WTC11 (cell line): ENCODE measurements around the gene TIGD2. TPM values are rescaled to one million over a fixed set of nuclear protein-coding genes. Genes with fewer than 3 reads are reported as not detected.

Source experiments
- ATAC-seq: fragments of 200-7000 bp; cut with Tn5 transposase; 2 replicates; pipeline ENCODE4 v1.10.0; 2021; ENCODE audit warnings: mild to moderate bottlenecking, moderate library complexity
- CTCF ChIA-PET: fragments of 300-600 bp; sonication (Branson Sonifier 250); formaldehyde crosslinking; loops from one replicate; lab custom pipeline; 2021; ENCODE audit warnings: antibody characterized with exemption; lab: Charles Lee
- POLR2A ChIA-PET: fragments of 350-600 bp; sonication (Branson Sonifier 250); formaldehyde crosslinking; loops from one replicate; lab custom pipeline; 2021; ENCODE audit warnings: antibody characterized with exemption; lab: Charles Lee
- DNase-seq: peaks from one replicate; pipeline ENCODE4 v3.0.0; 2021; ENCODE audit warnings: low spot score
- H3K27ac Mint-ChIP-seq: 2 replicates; pipeline ENCODE4 v1.8.0; 2021; ENCODE audit warnings: mixed read lengths
- H3K27me3 Mint-ChIP-seq: 2 replicates; pipeline ENCODE4 v1.8.0; 2021; ENCODE audit warnings: low read depth, mild to moderate bottlenecking, moderate library complexity, mixed read lengths
- H3K36me3 Mint-ChIP-seq: 2 replicates; pipeline ENCODE4 v1.8.0; 2021; ENCODE audit warnings: mixed read lengths
- H3K4me1 Mint-ChIP-seq: 2 replicates; pipeline ENCODE4 v1.8.0; 2022; ENCODE audit warnings: mixed read lengths
- H3K4me3 Mint-ChIP-seq: 2 replicates; pipeline ENCODE4 v1.8.0; 2021; ENCODE audit warnings: mild to moderate bottlenecking, moderate library complexity, mixed read lengths
- H3K9me3 Mint-ChIP-seq: 2 replicates; pipeline ENCODE4 v1.8.0; 2021; ENCODE audit warnings: mixed read lengths
- ATF6 ChIP-seq: sonication (generic); formaldehyde crosslinking; IDR thresholded peaks from 2 replicates; pipeline ENCODE4 v1.8.1; 2023; ENCODE audit warnings: mild to moderate bottlenecking, missing genetic modification reagents
- GRHL2 ChIP-seq: fragments of 250-450 bp; sonication (Bioruptor Pico); IDR thresholded peaks from 2 replicates; pipeline ENCODE4 v1.8.0; 2022; ENCODE audit warnings: mild to moderate bottlenecking, moderate library complexity; ENCODE audit not compliant: insufficient replicate concordance, severe bottlenecking
- IRF2 ChIP-seq: sonication (generic); formaldehyde crosslinking; IDR thresholded peaks from 2 replicates; pipeline ENCODE4 v1.8.0; 2022; ENCODE audit warnings: low read depth, missing genetic modification reagents, borderline replicate concordance
- JAZF1 ChIP-seq: fragments of 250-450 bp; sonication (Bioruptor Pico); IDR thresholded peaks from 2 replicates; pipeline ENCODE4 v1.9.0; 2021; ENCODE audit warnings: moderate library complexity, mild to moderate bottlenecking, inconsistent platforms
- KAT7 ChIP-seq: sonication (generic); formaldehyde crosslinking; IDR thresholded peaks from 2 replicates; pipeline ENCODE4 v1.8.1; 2023; ENCODE audit warnings: missing genetic modification reagents, mild to moderate bottlenecking, borderline replicate concordance
- NFE2L1 ChIP-seq: sonication (generic); formaldehyde crosslinking; IDR thresholded peaks from 2 replicates; pipeline ENCODE4 v1.8.1; 2023; ENCODE audit warnings: missing genetic modification reagents
- NFYB ChIP-seq: sonication (generic); formaldehyde crosslinking; conservative IDR thresholded peaks from 2 replicates; pipeline ENCODE4 v1.8.0; 2022; ENCODE audit warnings: low read depth, missing genetic modification reagents
- RORB ChIP-seq: fragments of 250-450 bp; sonication (Bioruptor Pico); IDR thresholded peaks from 2 replicates; pipeline ENCODE4 v1.9.0; 2021; ENCODE audit warnings: mild to moderate bottlenecking
- SP1 ChIP-seq: sonication (generic); formaldehyde crosslinking; conservative IDR thresholded peaks from 2 replicates; pipeline ENCODE4 v1.8.1; 2022; ENCODE audit warnings: missing genetic modification reagents
- TCF7 ChIP-seq: sonication (generic); formaldehyde crosslinking; IDR thresholded peaks from 2 replicates; pipeline ENCODE4 v1.8.0; 2022; ENCODE audit warnings: mild to moderate bottlenecking, low read depth, missing genetic modification reagents, moderate library complexity
- TP53 ChIP-seq: sonication (generic); formaldehyde crosslinking; IDR thresholded peaks from 2 replicates; pipeline ENCODE4 v1.8.1; 2023; ENCODE audit warnings: mild to moderate bottlenecking, missing genetic modification reagents
- ZNF263 ChIP-seq: sonication (generic); formaldehyde crosslinking; IDR thresholded peaks from 2 replicates; pipeline ENCODE4 v1.8.1; 2022; ENCODE audit warnings: low read depth, mild to moderate bottlenecking, moderate library complexity, missing genetic modification reagents
- ZNF281 ChIP-seq: sonication (generic); formaldehyde crosslinking; IDR thresholded peaks from 2 replicates; pipeline ENCODE4 v1.8.0; 2023; ENCODE audit warnings: mild to moderate bottlenecking, missing genetic modification reagents
- total RNA-seq: library from RNA; stranded (reverse); gene quantifications from 3 replicates; pipeline ENCODE4 v1.2.3, GENCODE V29; 2021
- TF ChIP-seq, protein P1 (sequence below): sonication (generic); formaldehyde crosslinking; IDR thresholded peaks from 2 replicates; pipeline ENCODE4 v1.8.1; 2023; ENCODE audit warnings: mild to moderate bottlenecking, missing genetic modification reagents, moderate library complexity
- TF ChIP-seq, protein P2 (sequence below): sonication (generic); formaldehyde crosslinking; IDR thresholded peaks from 2 replicates; pipeline ENCODE4 v1.8.0; 2023; ENCODE audit warnings: missing genetic modification reagents, mild to moderate bottlenecking, borderline replicate concordance
- TF ChIP-seq, protein P3 (sequence below): sonication (generic); formaldehyde crosslinking; IDR thresholded peaks from 2 replicates; pipeline ENCODE4 v1.8.1; 2022; ENCODE audit warnings: missing genetic modification reagents, borderline replicate concordance
- TF ChIP-seq, protein P4 (sequence below): fragments of 250-450 bp; sonication (Bioruptor Pico); IDR thresholded peaks from 2 replicates; pipeline ENCODE4 v1.9.0; 2021; ENCODE audit warnings: mild to moderate bottlenecking, borderline replicate concordance
- TF ChIP-seq, protein P5 (sequence below): fragments of 250-450 bp; sonication (Bioruptor Pico); IDR thresholded peaks from 2 replicates; pipeline ENCODE4 v2.1.2; 2022; ENCODE audit warnings: mild to moderate bottlenecking, moderate library complexity

Gene TIGD2
- total RNA-seq, 1 experiment from 2014 or later = 5.0 TPM

DNA sequence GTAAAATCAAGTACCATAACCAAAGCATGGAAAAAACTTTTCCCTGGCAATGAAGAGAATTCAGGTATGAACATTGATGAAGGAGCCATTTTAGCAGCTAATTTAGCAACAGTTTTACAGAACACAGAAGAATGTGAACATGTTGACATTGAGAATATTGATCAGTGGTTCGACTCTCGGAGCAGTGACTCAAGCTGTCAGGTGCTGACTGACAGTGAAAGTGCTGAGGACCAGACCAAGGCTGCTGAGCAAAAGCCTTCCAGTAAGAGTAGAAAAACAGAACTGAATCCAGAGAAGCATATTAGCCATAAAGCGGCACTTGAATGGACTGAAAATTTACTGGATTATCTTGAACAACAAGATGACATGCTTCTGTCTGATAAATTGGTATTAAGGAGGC, 2.8 kb downstream of the TIGD2 start:
- Mint-ChIP-seq H3K9me3 (no peaks in the 10 kb centered on the region), H3K27ac (no peak overlapping the region), H3K27me3 (peaks cover 32% of the 10 kb centered on the region), H3K36me3 (peaks cover 3% of the 10 kb centered on the region), H3K4me3 (no peak overlapping the region), H3K4me1 (peaks cover 22% of the 10 kb centered on the region)
- ChIA-PET POLR2A (no interaction called here), CTCF (no interaction called here)
- no peak for ATAC-seq
- TF ChIP-seq KAT7 (no peak), NFE2L1 (CRISPR knock-in tag) (no peak), IRF2 (CRISPR knock-in tag) (no peak), TCF7 (CRISPR knock-in tag) (no peak), ATF6 (CRISPR knock-in tag) (no peak), RORB (no peak), JAZF1 (CRISPR knock-in tag) (no peak), NFYB (no peak), SP1 (CRISPR knock-in tag) (no peak)
- TF ChIP-seq, protein P1, sequence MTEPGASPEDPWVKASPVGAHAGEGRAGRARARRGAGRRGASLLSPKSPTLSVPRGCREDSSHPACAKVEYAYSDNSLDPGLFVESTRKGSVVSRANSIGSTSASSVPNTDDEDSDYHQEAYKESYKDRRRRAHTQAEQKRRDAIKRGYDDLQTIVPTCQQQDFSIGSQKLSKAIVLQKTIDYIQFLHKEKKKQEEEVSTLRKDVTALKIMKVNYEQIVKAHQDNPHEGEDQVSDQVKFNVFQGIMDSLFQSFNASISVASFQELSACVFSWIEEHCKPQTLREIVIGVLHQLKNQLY (CRISPR knock-in tag) = no peak
- TF ChIP-seq, protein P2, sequence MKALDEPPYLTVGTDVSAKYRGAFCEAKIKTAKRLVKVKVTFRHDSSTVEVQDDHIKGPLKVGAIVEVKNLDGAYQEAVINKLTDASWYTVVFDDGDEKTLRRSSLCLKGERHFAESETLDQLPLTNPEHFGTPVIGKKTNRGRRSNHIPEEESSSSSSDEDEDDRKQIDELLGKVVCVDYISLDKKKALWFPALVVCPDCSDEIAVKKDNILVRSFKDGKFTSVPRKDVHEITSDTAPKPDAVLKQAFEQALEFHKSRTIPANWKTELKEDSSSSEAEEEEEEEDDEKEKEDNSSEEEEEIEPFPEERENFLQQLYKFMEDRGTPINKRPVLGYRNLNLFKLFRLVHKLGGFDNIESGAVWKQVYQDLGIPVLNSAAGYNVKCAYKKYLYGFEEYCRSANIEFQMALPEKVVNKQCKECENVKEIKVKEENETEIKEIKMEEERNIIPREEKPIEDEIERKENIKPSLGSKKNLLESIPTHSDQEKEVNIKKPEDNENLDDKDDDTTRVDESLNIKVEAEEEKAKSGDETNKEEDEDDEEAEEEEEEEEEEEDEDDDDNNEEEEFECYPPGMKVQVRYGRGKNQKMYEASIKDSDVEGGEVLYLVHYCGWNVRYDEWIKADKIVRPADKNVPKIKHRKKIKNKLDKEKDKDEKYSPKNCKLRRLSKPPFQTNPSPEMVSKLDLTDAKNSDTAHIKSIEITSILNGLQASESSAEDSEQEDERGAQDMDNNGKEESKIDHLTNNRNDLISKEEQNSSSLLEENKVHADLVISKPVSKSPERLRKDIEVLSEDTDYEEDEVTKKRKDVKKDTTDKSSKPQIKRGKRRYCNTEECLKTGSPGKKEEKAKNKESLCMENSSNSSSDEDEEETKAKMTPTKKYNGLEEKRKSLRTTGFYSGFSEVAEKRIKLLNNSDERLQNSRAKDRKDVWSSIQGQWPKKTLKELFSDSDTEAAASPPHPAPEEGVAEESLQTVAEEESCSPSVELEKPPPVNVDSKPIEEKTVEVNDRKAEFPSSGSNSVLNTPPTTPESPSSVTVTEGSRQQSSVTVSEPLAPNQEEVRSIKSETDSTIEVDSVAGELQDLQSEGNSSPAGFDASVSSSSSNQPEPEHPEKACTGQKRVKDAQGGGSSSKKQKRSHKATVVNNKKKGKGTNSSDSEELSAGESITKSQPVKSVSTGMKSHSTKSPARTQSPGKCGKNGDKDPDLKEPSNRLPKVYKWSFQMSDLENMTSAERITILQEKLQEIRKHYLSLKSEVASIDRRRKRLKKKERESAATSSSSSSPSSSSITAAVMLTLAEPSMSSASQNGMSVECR = no peak
- no peak for DNase-seq

DNA sequence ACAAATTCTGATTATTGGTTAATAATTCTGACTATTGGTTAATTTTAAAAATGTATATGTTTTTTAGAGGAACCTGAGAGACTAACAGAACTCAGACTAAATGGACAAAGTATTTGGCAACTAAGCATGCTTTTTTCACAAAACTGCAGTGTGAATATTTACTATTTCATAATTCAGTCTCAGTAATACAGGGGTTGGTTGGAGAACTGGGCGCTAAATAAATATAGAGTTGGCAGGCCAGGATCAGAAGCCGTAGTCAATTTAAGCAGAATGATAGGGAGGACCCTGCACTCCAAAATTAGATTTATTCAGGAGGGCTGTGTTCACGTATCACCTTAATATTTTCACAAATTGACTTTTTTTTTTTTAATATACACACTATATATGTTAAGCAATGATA, 5.8 kb downstream of the TIGD2 start:
- ATAC-seq = no peak
- peaks cover 7% of the 10 kb centered on the region for H3K4me1 Mint-ChIP-seq
- no peak overlapping the region for H3K4me3 Mint-ChIP-seq
- CTCF ChIA-PET = no interaction called here
- no peak overlapping the region for H3K27ac Mint-ChIP-seq
- no peaks in the 10 kb centered on the region for H3K9me3 Mint-ChIP-seq
- POLR2A ChIA-PET = no interaction called here
- H3K36me3 Mint-ChIP-seq = peaks cover 3% of the 10 kb centered on the region
- H3K27me3 Mint-ChIP-seq = peaks cover 7% of the 10 kb centered on the region
- DNase-seq = no peak
- TF ChIP-seq TP53 (CRISPR knock-in tag) (no peak), ZNF281 (CRISPR knock-in tag) (no peak), ZNF263 (CRISPR knock-in tag) (no peak), GRHL2 (CRISPR knock-in tag) (no peak)
- TF ChIP-seq, protein P3, sequence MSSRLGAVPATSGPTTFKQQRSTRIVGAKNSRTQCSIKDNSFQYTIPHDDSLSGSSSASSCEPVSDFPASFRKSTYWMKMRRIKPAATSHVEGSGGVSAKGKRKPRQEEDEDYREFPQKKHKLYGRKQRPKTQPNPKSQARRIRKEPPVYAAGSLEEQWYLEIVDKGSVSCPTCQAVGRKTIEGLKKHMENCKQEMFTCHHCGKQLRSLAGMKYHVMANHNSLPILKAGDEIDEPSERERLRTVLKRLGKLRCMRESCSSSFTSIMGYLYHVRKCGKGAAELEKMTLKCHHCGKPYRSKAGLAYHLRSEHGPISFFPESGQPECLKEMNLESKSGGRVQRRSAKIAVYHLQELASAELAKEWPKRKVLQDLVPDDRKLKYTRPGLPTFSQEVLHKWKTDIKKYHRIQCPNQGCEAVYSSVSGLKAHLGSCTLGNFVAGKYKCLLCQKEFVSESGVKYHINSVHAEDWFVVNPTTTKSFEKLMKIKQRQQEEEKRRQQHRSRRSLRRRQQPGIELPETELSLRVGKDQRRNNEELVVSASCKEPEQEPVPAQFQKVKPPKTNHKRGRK (CRISPR knock-in tag) = no peak
- TF ChIP-seq, protein P4, sequence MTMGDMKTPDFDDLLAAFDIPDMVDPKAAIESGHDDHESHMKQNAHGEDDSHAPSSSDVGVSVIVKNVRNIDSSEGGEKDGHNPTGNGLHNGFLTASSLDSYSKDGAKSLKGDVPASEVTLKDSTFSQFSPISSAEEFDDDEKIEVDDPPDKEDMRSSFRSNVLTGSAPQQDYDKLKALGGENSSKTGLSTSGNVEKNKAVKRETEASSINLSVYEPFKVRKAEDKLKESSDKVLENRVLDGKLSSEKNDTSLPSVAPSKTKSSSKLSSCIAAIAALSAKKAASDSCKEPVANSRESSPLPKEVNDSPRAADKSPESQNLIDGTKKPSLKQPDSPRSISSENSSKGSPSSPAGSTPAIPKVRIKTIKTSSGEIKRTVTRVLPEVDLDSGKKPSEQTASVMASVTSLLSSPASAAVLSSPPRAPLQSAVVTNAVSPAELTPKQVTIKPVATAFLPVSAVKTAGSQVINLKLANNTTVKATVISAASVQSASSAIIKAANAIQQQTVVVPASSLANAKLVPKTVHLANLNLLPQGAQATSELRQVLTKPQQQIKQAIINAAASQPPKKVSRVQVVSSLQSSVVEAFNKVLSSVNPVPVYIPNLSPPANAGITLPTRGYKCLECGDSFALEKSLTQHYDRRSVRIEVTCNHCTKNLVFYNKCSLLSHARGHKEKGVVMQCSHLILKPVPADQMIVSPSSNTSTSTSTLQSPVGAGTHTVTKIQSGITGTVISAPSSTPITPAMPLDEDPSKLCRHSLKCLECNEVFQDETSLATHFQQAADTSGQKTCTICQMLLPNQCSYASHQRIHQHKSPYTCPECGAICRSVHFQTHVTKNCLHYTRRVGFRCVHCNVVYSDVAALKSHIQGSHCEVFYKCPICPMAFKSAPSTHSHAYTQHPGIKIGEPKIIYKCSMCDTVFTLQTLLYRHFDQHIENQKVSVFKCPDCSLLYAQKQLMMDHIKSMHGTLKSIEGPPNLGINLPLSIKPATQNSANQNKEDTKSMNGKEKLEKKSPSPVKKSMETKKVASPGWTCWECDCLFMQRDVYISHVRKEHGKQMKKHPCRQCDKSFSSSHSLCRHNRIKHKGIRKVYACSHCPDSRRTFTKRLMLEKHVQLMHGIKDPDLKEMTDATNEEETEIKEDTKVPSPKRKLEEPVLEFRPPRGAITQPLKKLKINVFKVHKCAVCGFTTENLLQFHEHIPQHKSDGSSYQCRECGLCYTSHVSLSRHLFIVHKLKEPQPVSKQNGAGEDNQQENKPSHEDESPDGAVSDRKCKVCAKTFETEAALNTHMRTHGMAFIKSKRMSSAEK (CRISPR knock-in tag) = no peak
- TF ChIP-seq, protein P5, sequence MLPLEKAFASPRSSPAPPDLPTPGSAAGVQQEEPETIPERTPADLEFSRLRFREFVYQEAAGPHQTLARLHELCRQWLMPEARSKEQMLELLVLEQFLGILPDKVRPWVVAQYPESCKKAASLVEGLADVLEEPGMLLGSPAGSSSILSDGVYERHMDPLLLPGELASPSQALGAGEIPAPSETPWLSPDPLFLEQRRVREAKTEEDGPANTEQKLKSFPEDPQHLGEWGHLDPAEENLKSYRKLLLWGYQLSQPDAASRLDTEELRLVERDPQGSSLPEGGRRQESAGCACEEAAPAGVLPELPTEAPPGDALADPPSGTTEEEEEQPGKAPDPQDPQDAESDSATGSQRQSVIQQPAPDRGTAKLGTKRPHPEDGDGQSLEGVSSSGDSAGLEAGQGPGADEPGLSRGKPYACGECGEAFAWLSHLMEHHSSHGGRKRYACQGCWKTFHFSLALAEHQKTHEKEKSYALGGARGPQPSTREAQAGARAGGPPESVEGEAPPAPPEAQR (CRISPR knock-in tag) = no peak
